RWPE1 (cell line): ENCODE results near the gene IL6.
"Not testable (repeated sequence)": the region's sequence is repeated elsewhere in the genome, so short reads cannot be mapped to it uniquely, and the experiment has no call there.

Source experiments
- CTCF ChIA-PET: fragments of 350-600 bp; sonication (Branson Sonifier 250); formaldehyde crosslinking; extraction: SDS; loops from one replicate; lab custom pipeline; 2021; lab: Yijun Ruan, JAX
- POLR2A ChIA-PET: fragments of 400-600 bp; formaldehyde crosslinking; extraction: SDS; loops from one replicate; lab custom pipeline; 2020; ENCODE audit warnings: antibody characterized with exemption; ENCODE audit not compliant: low non-redundant PET; lab: Yijun Ruan, JAX
- DNase-seq: peaks from one replicate; pipeline ENCODE4 v3.0.0; 2012; ENCODE audit warnings: low spot score
- H3K27ac ChIP-seq: fragments of 450-650 bp; 2 replicates; pipeline ENCODE4 v1.5.1; 2017
- CTCF ChIP-seq: fragments of 450-650 bp; conservative IDR thresholded peaks from 2 replicates; pipeline ENCODE4 v1.5.1; 2017; ENCODE audit warnings: low read depth, mild to moderate bottlenecking

The IL6 gene

GRCh38 chr7:22776964-22777363 lies 50.0 kb downstream of the IL6 start:
- POLR2A ChIA-PET: no interaction called here
- TF ChIP-seq CTCF: no peak
- CTCF ChIA-PET: no interaction called here
- no peak overlapping the region for H3K27ac ChIP-seq
- no peak for DNase-seq

GRCh38 chr7:22779730-22780323 lies 52.8 kb downstream of the IL6 start:
- H3K27ac ChIP-seq, CTCF ChIA-PET, POLR2A ChIA-PET, DNase-seq: not testable (repeated sequence)

GRCh38 chr7:22781230-22781711 lies 54.3 kb downstream of the IL6 start:
- ChIA-PET CTCF (interaction anchor here (0.6 kb wide), 1 partner anchor 13 kb away, joined by 3 read pairs; no protein-coding TSS in a partner anchor), POLR2A (no interaction called here)
- no peak overlapping the region for H3K27ac ChIP-seq
- DNase-seq: peak; percentile 10
- TF ChIP-seq CTCF: no peak
